Left ventricle myocardium inferior (tissue), 1 donor: Measurements from ENCODE around the gene PSMD1. TPM values are rescaled to one million over a fixed set of nuclear protein-coding genes. Genes with fewer than 3 reads are reported as not detected.
A peak's percentile ranks its signal among the peaks of the same experiment; 100 is the strongest.

ENCODE experiments used
- DNase-seq: peaks from one replicate; pipeline ENCODE4 v3.0.0-alpha.2; 2020
- H3K27ac ChIP-seq: fragments of 200-600 bp; replicated peaks from 2 replicates; pipeline ENCODE4 v1.8.0; 2021
- H3K27me3 ChIP-seq: fragments of 200-600 bp; 2 replicates; pipeline ENCODE4 v1.8.0; 2021; ENCODE audit warnings: low read depth
- H3K36me3 ChIP-seq: fragments of 200-600 bp; 2 replicates; pipeline ENCODE4 v1.8.0; 2021
- H3K4me1 ChIP-seq: fragments of 200-600 bp; 2 replicates; pipeline ENCODE4 v1.8.0; 2021
- H3K4me3 ChIP-seq: fragments of 200-600 bp; 2 replicates; pipeline ENCODE4 v1.8.0; 2021; ENCODE audit warnings: mild to moderate bottlenecking, moderate library complexity
- H3K9me3 ChIP-seq: fragments of 200-600 bp; replicated peaks from 2 replicates; pipeline ENCODE4 v1.8.0; 2021
- CTCF ChIP-seq: fragments of 200-600 bp; IDR thresholded peaks from 2 replicates; pipeline ENCODE4 v1.8.0; 2021; ENCODE audit warnings: antibody characterized with exemption, mild to moderate bottlenecking, borderline replicate concordance
- intact Hi-C: fragments of 100-400 bp; cut with micrococcal nuclease; formaldehyde crosslinking; loops from one replicate; pipeline ENCODE4 v1.11.0; 2022
- total RNA-seq: library from RNA; stranded (reverse); fragmentation: NEBNext Ultra II Directional; extraction: Animal tissue kit (Norgen Biotek cat#: 25700); gene quantifications from one replicate; pipeline ENCODE4 v1.2.1, GENCODE V29; 2021
- donor health status: DM: no; HTN: yes; CAD: no; lungs with severe emphysema.

Gene PSMD1
- total RNA-seq, 1 donor from 2014 or later: 90.5 TPM

DNA sequence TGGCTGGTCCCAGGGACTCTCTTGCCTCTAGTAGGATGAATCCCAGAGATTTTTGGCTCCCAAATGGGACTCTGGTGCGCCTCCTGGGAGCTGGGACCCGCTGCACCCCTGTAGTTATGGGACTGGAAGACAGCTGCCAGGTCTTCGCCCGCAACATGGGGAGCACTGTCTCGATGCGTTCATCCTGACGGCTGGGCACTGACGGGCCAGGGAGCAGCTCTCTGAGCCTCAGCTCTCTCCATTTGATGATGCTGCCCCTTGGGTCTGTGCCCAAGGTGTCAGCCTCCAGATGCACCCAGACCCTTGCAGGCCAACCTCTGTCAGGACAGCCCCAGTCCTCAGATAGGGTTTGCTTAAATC lies 132.5 kb downstream of the PSMD1 start:
- Histone ChIP-seq H3K4me3 (no peak overlapping the region), H3K4me1 (peaks cover 51% of the 10 kb centered on the region), H3K9me3 (no peaks in the 10 kb centered on the region), H3K36me3 (no peaks in the 10 kb centered on the region), H3K27ac (peak overlapping the region; percentile 93), H3K27me3 (peaks cover 12% of the 10 kb centered on the region)
- no peak for DNase-seq
- intact Hi-C loops: no loop called here
- no peak for TF ChIP-seq CTCF

DNA sequence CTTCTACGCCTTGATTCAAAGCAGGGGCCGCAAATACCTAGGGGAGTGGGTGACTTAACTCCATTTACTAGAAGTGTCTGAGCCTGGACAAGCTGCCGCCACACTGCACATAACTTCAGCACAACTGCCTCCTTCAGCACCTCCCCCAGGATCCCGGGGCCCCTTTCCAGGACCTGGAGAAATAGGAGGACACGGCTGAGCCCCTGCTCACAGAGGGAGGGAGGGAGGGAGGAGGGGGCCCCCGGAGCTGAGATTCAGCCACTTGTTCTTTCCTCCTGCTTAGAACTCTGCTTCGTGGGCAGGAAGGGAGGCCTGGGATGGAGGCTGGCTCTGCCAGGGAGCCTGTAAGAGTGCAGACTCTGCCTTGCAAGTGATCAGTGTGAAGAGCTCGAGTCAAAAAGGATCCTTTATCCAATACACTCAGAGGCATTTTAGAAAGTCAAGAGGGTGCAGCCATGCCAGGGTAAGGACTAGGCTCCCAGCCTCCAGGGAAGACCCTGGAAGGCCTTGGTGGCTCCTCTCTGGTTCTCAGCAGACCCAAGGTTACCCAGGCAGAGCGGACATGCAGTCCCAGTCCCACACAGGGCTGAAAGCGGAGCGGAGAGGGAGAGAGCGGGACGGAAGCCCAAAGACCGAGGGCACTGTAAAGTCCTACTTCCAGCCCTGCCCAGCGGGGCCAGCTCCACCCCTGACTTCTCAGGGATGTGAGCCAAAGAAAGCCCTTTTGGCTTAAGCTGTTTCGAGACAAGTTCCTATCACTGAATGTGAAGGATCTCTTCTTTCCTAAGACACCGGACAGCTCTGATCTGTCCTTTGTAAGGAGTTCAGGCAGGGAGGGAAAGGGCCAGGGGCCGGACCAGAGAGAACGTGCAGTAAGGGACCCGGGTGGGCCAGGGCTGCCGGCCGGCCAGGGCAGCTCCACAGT lies 133.2 kb downstream of the PSMD1 start:
- peak; percentile 62 for DNase-seq
- Histone ChIP-seq H3K36me3 (no peaks in the 10 kb centered on the region), H3K27me3 (peaks cover 12% of the 10 kb centered on the region), H3K4me1 (peaks cover 48% of the 10 kb centered on the region), H3K27ac (peak overlapping the region; percentile 93), H3K9me3 (no peaks in the 10 kb centered on the region), H3K4me3 (peak overlapping the region; percentile 62)
- no peak for TF ChIP-seq CTCF
- intact Hi-C loops: loop anchor here (10.0 kb wide), 1 partner anchor 85 kb away; no protein-coding TSS in a partner anchor

- peak overlapping the region; percentile 62 for H3K4me3 ChIP-seq
- peak overlapping the region; percentile 93 for H3K27ac ChIP-seq
- H3K4me1 ChIP-seq: peaks cover 39% of the 10 kb centered on the region
- TF ChIP-seq CTCF: no peak
- H3K36me3 ChIP-seq: no peaks in the 10 kb centered on the region
- peaks cover 12% of the 10 kb centered on the region for H3K27me3 ChIP-seq
- H3K9me3 ChIP-seq: no peaks in the 10 kb centered on the region
- peak; percentile 75 for DNase-seq
- intact Hi-C loops: loop anchor here (10.0 kb wide), 1 partner anchor 86 kb away; no protein-coding TSS in a partner anchor
Observed at GRCh38 chr2:231190531-231191197, 134.0 kb downstream of the PSMD1 start.

DNA sequence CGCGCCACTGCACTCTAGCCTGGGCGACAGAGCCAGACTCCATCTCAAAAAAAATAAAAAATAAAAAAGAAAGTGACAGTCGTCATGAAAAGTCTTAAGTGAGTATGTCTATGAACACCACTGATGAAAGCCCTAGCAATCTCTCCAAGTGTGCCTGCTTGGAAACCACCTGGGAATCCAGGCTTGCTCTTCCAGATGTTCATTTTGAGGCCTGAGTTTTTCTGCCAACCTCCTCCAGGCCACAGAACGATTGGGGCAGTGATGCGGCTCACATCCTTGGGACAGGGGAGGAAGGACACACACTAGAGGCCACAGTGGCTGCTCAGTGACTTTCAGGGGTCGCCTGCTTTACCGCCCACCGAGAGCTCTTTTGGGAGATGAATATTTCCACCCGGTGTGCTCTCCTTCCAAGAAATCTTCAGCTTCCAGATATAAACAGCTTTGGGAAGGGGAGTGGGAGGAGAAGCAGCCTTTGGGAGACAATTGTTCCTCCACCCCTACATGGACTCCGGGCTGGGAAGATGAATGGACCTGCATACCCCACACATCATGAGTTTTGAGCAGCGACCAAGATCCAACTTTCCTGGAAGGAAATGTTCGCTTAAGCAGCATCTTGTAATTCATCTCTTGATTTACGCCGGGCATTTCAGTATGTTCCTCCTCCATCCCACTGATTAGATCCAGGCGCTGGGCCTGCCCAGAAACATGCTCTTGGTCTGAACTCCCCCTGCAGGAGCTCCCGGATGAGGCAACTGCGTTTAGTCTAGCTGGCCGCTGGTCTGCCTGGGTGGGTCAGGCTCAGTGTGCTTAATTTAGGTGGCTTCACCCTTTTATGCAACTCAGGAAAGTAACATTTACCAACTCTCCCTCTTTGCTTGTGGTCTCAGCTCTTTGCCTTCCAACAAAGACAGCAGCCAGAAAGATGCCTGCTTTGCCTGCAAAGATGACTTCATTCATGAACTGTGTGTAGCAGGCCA lies 135.5 kb downstream of the PSMD1 start:
- Histone ChIP-seq H3K4me1 (peaks cover 33% of the 10 kb centered on the region), H3K27ac (peak overlapping the region; percentile 93), H3K27me3 (peaks cover 12% of the 10 kb centered on the region), H3K36me3 (no peaks in the 10 kb centered on the region), H3K4me3 (no peak overlapping the region), H3K9me3 (no peaks in the 10 kb centered on the region)
- TF ChIP-seq CTCF: peak; percentile 72
- DNase-seq: peak; percentile 72
- intact Hi-C loops: loop anchor here (10.0 kb wide), 1 partner anchor 87 kb away; no protein-coding TSS in a partner anchor

- Histone ChIP-seq H3K27ac (no peak overlapping the region), H3K27me3 (peaks cover 12% of the 10 kb centered on the region)
- intact Hi-C loops: loop anchor here (10.0 kb wide), 1 partner anchor 88 kb away; no protein-coding TSS in a partner anchor
Observed at GRCh38 chr2:231193216-231193615, 136.5 kb downstream of the PSMD1 start.

More at GRCh38 chr2:231193216-231193615, 136.5 kb downstream of the PSMD1 start:
- no peak overlapping the region for H3K4me3 ChIP-seq
- no peak for DNase-seq
- H3K4me1 ChIP-seq: peaks cover 40% of the 10 kb centered on the region
- no peaks in the 10 kb centered on the region for H3K36me3 ChIP-seq
- H3K9me3 ChIP-seq: no peaks in the 10 kb centered on the region
- no peak for TF ChIP-seq CTCF
